HepG2 (cell line): ENCODE data around the gene SYDE1. TPM values are rescaled to one million over a fixed set of nuclear protein-coding genes. Genes with fewer than 3 reads are reported as not detected.

ENCODE experiments used
- FOSL2 ChIP-seq: sonication (generic); formaldehyde crosslinking; IDR thresholded peaks from 2 replicates; pipeline ENCODE4 v1.4.0; 2020; ENCODE audit warnings: missing genetic modification reagents
- HNF4A ChIP-seq: sonication (generic); formaldehyde crosslinking; IDR thresholded peaks from 2 replicates; pipeline ENCODE4 v1.4.0; 2020; ENCODE audit warnings: missing genetic modification reagents
- HOXA3 ChIP-seq: sonication (generic); formaldehyde crosslinking; IDR thresholded peaks from 2 replicates; pipeline ENCODE4 v1.5.0; 2020; ENCODE audit warnings: missing genetic modification reagents
- HOXA5 ChIP-seq: sonication (generic); formaldehyde crosslinking; IDR thresholded peaks from 2 replicates; pipeline ENCODE4 v1.4.0; 2020; ENCODE audit warnings: missing genetic modification reagents
- KDM4B ChIP-seq: sonication (generic); formaldehyde crosslinking; IDR thresholded peaks from 2 replicates; pipeline ENCODE4 v1.4.0; 2020; ENCODE audit warnings: missing genetic modification reagents
- MED8 ChIP-seq: sonication (generic); formaldehyde crosslinking; IDR thresholded peaks from 2 replicates; pipeline ENCODE4 v1.8.1; 2023; ENCODE audit warnings: mild to moderate bottlenecking, missing genetic modification reagents; ENCODE audit not compliant: insufficient replicate concordance
- RBM22 ChIP-seq: fragments of 200-400 bp; formaldehyde crosslinking; optimal IDR thresholded peaks from 2 replicates; pipeline ENCODE3; 2017; ENCODE audit warnings: mild to moderate bottlenecking, low read length, moderate library complexity
- SALL1 ChIP-seq: sonication (generic); formaldehyde crosslinking; IDR thresholded peaks from 2 replicates; pipeline ENCODE4 v1.8.0; 2022; ENCODE audit warnings: mild to moderate bottlenecking, missing genetic modification reagents
- SP2 ChIP-seq: sonication (generic); formaldehyde crosslinking; IDR thresholded peaks from 2 replicates; pipeline ENCODE4 v1.5.1; 2020; ENCODE audit warnings: mild to moderate bottlenecking, missing genetic modification reagents
- SRSF4 ChIP-seq: fragments of 200-400 bp; formaldehyde crosslinking; IDR thresholded peaks from one replicate; pipeline ENCODE4 v1.6.1; 2018; ENCODE audit warnings: mild to moderate bottlenecking, low read depth, low read length, moderate library complexity; ENCODE audit not compliant: poor library complexity, severe bottlenecking
- THAP7 ChIP-seq: sonication (generic); formaldehyde crosslinking; IDR thresholded peaks from 2 replicates; pipeline ENCODE4 v1.8.1; 2023; ENCODE audit warnings: mild to moderate bottlenecking, missing genetic modification reagents
- TMF1 ChIP-seq: sonication (generic); formaldehyde crosslinking; IDR thresholded peaks from 2 replicates; pipeline ENCODE4 v1.8.1; 2022; ENCODE audit warnings: low read depth, missing genetic modification reagents
- TSC22D2 ChIP-seq: sonication (generic); formaldehyde crosslinking; IDR thresholded peaks from 2 replicates; pipeline ENCODE4 v1.5.1; 2020; ENCODE audit warnings: missing genetic modification reagents, mild to moderate bottlenecking, borderline replicate concordance
- ZNF33B ChIP-seq: sonication (generic); formaldehyde crosslinking; IDR thresholded peaks from 2 replicates; pipeline ENCODE4 v1.5.1; 2020; ENCODE audit warnings: mild to moderate bottlenecking, missing genetic modification reagents
- ZNF687 ChIP-seq: sonication (generic); formaldehyde crosslinking; IDR thresholded peaks from 2 replicates; pipeline ENCODE4 v1.5.1; 2020; ENCODE audit warnings: mild to moderate bottlenecking, missing genetic modification reagents, moderate library complexity
- ZNF772 ChIP-seq: sonication (generic); formaldehyde crosslinking; IDR thresholded peaks from 2 replicates; pipeline ENCODE4 v1.5.0; 2020; ENCODE audit warnings: mild to moderate bottlenecking, missing genetic modification reagents
- ZSCAN20 ChIP-seq: sonication (generic); formaldehyde crosslinking; IDR thresholded peaks from 2 replicates; pipeline ENCODE4 v1.4.0; 2020; ENCODE audit warnings: missing genetic modification reagents, mild to moderate bottlenecking, borderline replicate concordance
- ZSCAN21 ChIP-seq: sonication (generic); formaldehyde crosslinking; IDR thresholded peaks from 2 replicates; pipeline ENCODE4 v1.8.0; 2022; ENCODE audit warnings: mild to moderate bottlenecking, missing genetic modification reagents, moderate library complexity, borderline replicate concordance
- polyA plus RNA-seq, 8 experiments: library from polyadenylated mRNA; depleted of rRNA in 3 of 8; stranded (reverse) in 7 of 8; unstranded in 1 of 8; fragments of >200 nt; fragmentation: Illumina TruSeq in 4 of 8; extraction: Trizol in 4 of 8; gene quantifications; 2 replicates each; pipeline versions ENCODE4 v1.2.1 to v1.2.3, GENCODE V29; 2011 to 2016; ENCODE audit warnings: low read depth in 4 of 8, missing spikeins in 1 of 8, mixed read lengths in 1 of 8; ENCODE audit not compliant: insufficient read depth in 1 of 8
- total RNA-seq, 5 experiments: library from RNA; depleted of rRNA; stranded (reverse); fragments of >200 nt; fragmentation: Illumina TruSeq; extraction: Trizol; gene quantifications; 2 replicates each; pipeline ENCODE4 v1.2.3, GENCODE V29; 2016; ENCODE audit warnings: low read depth in 1 of 5
- TF ChIP-seq, protein P1 (sequence below): sonication (generic); formaldehyde crosslinking; IDR thresholded peaks from 2 replicates; pipeline ENCODE4 v1.5.0; 2020; ENCODE audit warnings: mild to moderate bottlenecking, missing genetic modification reagents

The SYDE1 gene
- total and polyA plus RNA-seq, 2 of the 13 experiments (the other 11 are each of a cell fraction or from before 2014, with no cell fraction given) = 4.3 to 13.6 TPM

- TF ChIP-seq THAP7 (CRISPR knock-in tag) (no peak), HNF4A (CRISPR knock-in tag) (peak; percentile 14; the same call in 1 of the 2 replicates), ZNF772 (CRISPR knock-in tag) (peak; percentile 65; the same call in 1 of the 2 replicates), ZSCAN20 (CRISPR knock-in tag) (0 out of 2 replicates have a peak, but pooled peaks have one; percentile 27), HOXA3 (CRISPR knock-in tag) (peak; percentile 90), KDM4B (CRISPR knock-in tag) (0 out of 2 replicates have a peak, but pooled peaks have one; percentile 14), SALL1 (CRISPR knock-in tag) (peak; percentile 91), RBM22 (no peak), ZSCAN21 (CRISPR knock-in tag) (peak; percentile 70; the same call in 1 of the 2 replicates), TMF1 (CRISPR knock-in tag) (peak; percentile 41; the same call in 1 of the 2 replicates), FOSL2 (CRISPR knock-in tag) (peak; percentile 32; the same call in 1 of the 2 replicates), MED8 (CRISPR knock-in tag) (peak; percentile 42), TSC22D2 (no peak), SRSF4 (no peak), HOXA5 (CRISPR knock-in tag) (peak; percentile 68; the same call in 1 of the 2 replicates), SP2 (CRISPR knock-in tag) (peak; percentile 88), ZNF33B (peak; percentile 81; the same call in 1 of the 2 replicates), ZNF687 (peak; percentile 91)
- TF ChIP-seq, protein P1, sequence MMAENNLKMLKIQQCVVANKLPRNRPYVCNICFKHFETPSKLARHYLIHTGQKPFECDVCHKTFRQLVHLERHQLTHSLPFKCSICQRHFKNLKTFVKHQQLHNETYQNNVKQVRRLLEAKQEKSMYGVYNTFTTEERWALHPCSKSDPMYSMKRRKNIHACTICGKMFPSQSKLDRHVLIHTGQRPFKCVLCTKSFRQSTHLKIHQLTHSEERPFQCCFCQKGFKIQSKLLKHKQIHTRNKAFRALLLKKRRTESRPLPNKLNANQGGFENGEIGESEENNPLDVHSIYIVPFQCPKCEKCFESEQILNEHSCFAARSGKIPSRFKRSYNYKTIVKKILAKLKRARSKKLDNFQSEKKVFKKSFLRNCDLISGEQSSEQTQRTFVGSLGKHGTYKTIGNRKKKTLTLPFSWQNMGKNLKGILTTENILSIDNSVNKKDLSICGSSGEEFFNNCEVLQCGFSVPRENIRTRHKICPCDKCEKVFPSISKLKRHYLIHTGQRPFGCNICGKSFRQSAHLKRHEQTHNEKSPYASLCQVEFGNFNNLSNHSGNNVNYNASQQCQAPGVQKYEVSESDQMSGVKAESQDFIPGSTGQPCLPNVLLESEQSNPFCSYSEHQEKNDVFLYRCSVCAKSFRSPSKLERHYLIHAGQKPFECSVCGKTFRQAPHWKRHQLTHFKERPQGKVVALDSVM (CRISPR knock-in tag) = peak; percentile 56
These were observed 18.2 kb downstream of the SYDE1 start (continued) for GRCh38 chr19:15125232-15126067.
